Cardiac muscle cell (in vitro differentiated cells and primary cell): ENCODE measurements around the gene ATP6V1C2. TPM values are rescaled to one million over a fixed set of nuclear protein-coding genes. Genes with fewer than 3 reads are reported as not detected.
A peak's percentile ranks its signal among the peaks of the same experiment; 100 is the strongest.

Source experiments
- DNase-seq, 2 donors: peaks; one replicate each; pipeline versions ENCODE4 v3.0.0 to v3.0.0-alpha.2; 2010 to 2017; ENCODE audit warnings: low read depth in 1 of 2, low spot score in 1 of 2
- H3K27ac ChIP-seq: fragments of 200-600 bp; sonication (generic); 2 replicates; pipeline ENCODE4 v1.5.1; 2016
- H3K27me3 ChIP-seq: fragments of 200-600 bp; sonication (generic); 2 replicates; pipeline ENCODE4 v1.6.0; 2016; ENCODE audit warnings: control low read depth
- H3K36me3 ChIP-seq: fragments of 200-600 bp; sonication (generic); 2 replicates; pipeline ENCODE4 v1.5.1; 2016; ENCODE audit warnings: control low read depth
- H3K4me1 ChIP-seq: fragments of 200-600 bp; sonication (generic); 2 replicates; pipeline ENCODE4 v1.8.1; 2017; ENCODE audit warnings: low read depth, mild to moderate bottlenecking, mixed run types
- H3K4me3 ChIP-seq: fragments of 200-600 bp; sonication (generic); 2 replicates; pipeline ENCODE4 v1.5.1; 2016; ENCODE audit warnings: mild to moderate bottlenecking
- H3K9me3 ChIP-seq: fragments of 200-600 bp; sonication (generic); 2 replicates; pipeline ENCODE4 v1.5.1; 2017; ENCODE audit warnings: low read depth, mild to moderate bottlenecking, control low read depth
- polyA plus RNA-seq: library from polyadenylated mRNA; unstranded; fragments of >200 nt; fragmentation: Nextera tagmentation; extraction: Ambion mirVana; gene quantifications from 2 replicates; pipeline ENCODE4 v1.2.1, GENCODE V29; 2016
- total RNA-seq: library from RNA; depleted of rRNA; stranded (reverse); fragments of >200 nt; gene quantifications from 2 replicates; pipeline ENCODE4 v1.2.3, GENCODE V29; 2016
- TF ChIP-seq, protein P1 (sequence below): IDR thresholded peaks from 2 replicates; pipeline ENCODE4 v1.5.1; 2012; ENCODE audit warnings: low read depth, mild to moderate bottlenecking, low read length

The ATP6V1C2 gene
- total and polyA plus RNA-seq, 2 experiments from 2014 or later, result 0.06 to 1.1 TPM

- Histone ChIP-seq H3K27me3 (no peaks in the 10 kb centered on the region), H3K36me3 (no peaks in the 10 kb centered on the region), H3K4me1 (no peaks in the 10 kb centered on the region), H3K4me3 (no peak overlapping the region), H3K27ac (no peak overlapping the region), H3K9me3 (no peaks in the 10 kb centered on the region)
- TF ChIP-seq, protein P1, sequence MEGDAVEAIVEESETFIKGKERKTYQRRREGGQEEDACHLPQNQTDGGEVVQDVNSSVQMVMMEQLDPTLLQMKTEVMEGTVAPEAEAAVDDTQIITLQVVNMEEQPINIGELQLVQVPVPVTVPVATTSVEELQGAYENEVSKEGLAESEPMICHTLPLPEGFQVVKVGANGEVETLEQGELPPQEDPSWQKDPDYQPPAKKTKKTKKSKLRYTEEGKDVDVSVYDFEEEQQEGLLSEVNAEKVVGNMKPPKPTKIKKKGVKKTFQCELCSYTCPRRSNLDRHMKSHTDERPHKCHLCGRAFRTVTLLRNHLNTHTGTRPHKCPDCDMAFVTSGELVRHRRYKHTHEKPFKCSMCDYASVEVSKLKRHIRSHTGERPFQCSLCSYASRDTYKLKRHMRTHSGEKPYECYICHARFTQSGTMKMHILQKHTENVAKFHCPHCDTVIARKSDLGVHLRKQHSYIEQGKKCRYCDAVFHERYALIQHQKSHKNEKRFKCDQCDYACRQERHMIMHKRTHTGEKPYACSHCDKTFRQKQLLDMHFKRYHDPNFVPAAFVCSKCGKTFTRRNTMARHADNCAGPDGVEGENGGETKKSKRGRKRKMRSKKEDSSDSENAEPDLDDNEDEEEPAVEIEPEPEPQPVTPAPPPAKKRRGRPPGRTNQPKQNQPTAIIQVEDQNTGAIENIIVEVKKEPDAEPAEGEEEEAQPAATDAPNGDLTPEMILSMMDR, result no peak
- no peak for DNase-seq
These were observed 37.8 kb downstream of the ATP6V1C2 start for GRCh38 chr2:10759151-10759714.

GRCh38 chr2:10760794-10761504 is 39.5 kb downstream of the ATP6V1C2 start:
- no peaks in the 10 kb centered on the region for H3K9me3 ChIP-seq

DNA sequence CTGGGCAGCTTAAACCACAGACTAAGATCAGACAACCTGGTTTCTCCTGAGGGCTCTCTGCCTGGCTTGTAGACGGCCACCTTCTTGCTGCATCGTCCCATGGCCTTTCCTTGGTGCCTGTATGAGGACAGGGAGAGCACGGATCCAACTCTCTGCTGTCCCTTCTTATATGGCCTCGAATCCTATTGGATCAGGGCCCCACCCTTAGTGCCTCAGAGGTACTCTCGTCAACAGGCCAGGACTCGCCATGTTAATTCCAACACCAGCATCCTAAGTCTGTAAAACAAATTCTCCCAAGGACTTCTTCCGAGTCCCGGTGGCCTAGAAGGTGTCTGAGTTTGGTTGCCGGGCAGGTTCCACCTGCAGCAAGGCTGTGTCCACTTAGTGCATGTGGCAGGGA is 40.2 kb downstream of the ATP6V1C2 start:
- H3K4me1 ChIP-seq, result no peaks in the 10 kb centered on the region
- H3K27ac ChIP-seq, result no peak overlapping the region
- no peaks in the 10 kb centered on the region for H3K36me3 ChIP-seq
- DNase-seq, result no peak
- no peaks in the 10 kb centered on the region for H3K9me3 ChIP-seq
- no peak overlapping the region for H3K4me3 ChIP-seq
- no peaks in the 10 kb centered on the region for H3K27me3 ChIP-seq
- TF ChIP-seq, protein P1, result no peak

More at GRCh38 chr2:10760794-10761504, 39.5 kb downstream of the ATP6V1C2 start:
- Histone ChIP-seq H3K27me3 (no peaks in the 10 kb centered on the region), H3K4me1 (no peaks in the 10 kb centered on the region), H3K36me3 (no peaks in the 10 kb centered on the region), H3K27ac (no peak overlapping the region), H3K4me3 (no peak overlapping the region)
- TF ChIP-seq, protein P1, result no peak
- no peak for DNase-seq

- H3K9me3 ChIP-seq, result no peaks in the 10 kb centered on the region
- H3K27me3 ChIP-seq, result no peaks in the 10 kb centered on the region
- TF ChIP-seq, protein P1, result no peak
- DNase-seq, result peak; percentile 12 to 83
- H3K4me1 ChIP-seq, result no peaks in the 10 kb centered on the region
- H3K36me3 ChIP-seq, result no peaks in the 10 kb centered on the region
- H3K4me3 ChIP-seq, result no peak overlapping the region
- H3K27ac ChIP-seq, result no peak overlapping the region
These were observed 41.4 kb downstream of the ATP6V1C2 start for GRCh38 chr2:10762651-10763460.

- Histone ChIP-seq H3K4me1 (no peaks in the 10 kb centered on the region), H3K36me3 (no peaks in the 10 kb centered on the region), H3K27ac (no peak overlapping the region), H3K9me3 (no peaks in the 10 kb centered on the region), H3K27me3 (no peaks in the 10 kb centered on the region), H3K4me3 (no peak overlapping the region)
- DNase-seq, result no peak
- TF ChIP-seq, protein P1, result no peak
These were observed 42.0 kb downstream of the ATP6V1C2 start for GRCh38 chr2:10763461-10763800.
